ENCODE results near the gene HPGDS.

HPGDS gene

DNA sequence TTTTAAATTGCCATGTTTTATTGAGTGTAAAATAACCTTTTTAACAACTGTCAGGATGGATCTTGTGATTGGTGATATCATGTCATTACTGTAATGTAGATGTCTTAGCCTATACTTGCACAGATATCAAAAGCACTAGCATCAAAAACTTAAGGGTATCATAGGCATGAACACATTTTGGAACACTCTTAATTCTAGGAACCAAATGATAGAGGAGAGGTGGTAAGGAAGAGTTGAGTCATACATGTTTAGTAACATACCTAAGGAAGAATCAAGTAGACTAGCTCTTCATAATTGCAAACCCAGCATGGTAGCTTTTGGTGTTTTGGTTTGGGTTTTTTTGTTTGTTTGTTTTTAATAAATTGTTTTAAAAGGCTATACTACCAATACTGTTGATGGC, 91.5 kb downstream of the HPGDS start:
- DNase-seq (ENCODE audit: low read depth): no peak

Data from activated T-helper 9 cell treated with anti-CD3 and anti-CD28 coated beads, Interleukin-2, amount 50 U/mL, for 16 hours (primary cell).